Measurements from ENCODE around the gene STARD3. TPM values are rescaled to one million over a fixed set of nuclear protein-coding genes. Genes with fewer than 3 reads are reported as not detected.

Gene STARD3
- total RNA-seq, 1 experiment from 2014 or later = 42.9 TPM

GRCh38 chr17:39699818-39700147 lies 62.8 kb downstream of the STARD3 start, which contains the start of gene ERBB2:
TSS of gene ERBB2 (plus strand) at chr17:39700064. CDS start at chr17:39700239, 175 bp downstream.
- Histone ChIP-seq H3K9me3 (ENCODE audit: low read length) (no peaks in the 10 kb centered on the region), H3K27me3 (ENCODE audit: low read length) (no peaks in the 10 kb centered on the region), H3K4me2 (ENCODE audit: low read depth, low read length, poor library complexity, severe bottlenecking) (no peak within 1 kb of the TSS), H3K36me3 (ENCODE audit: insufficient read depth, low read length) (no peaks in the 10 kb centered on the region), H3K27ac (ENCODE audit: low read length) (no peak within 1 kb of the TSS), H4K20me1 (ENCODE audit: insufficient read depth, low read depth, low read length) (no peaks in the 10 kb centered on the region), H3K4me3 (ENCODE audit: low read length) (no peak within 1 kb of the TSS), H2AFZ (ENCODE audit: low read length) (no peak within 1 kb of the TSS), H3K79me2 (ENCODE audit: low read length) (no peaks in the 10 kb centered on the region), H3K9me2 (replicated peaks; ENCODE audit: insufficient read depth, low read length) (no peaks in the 10 kb centered on the region), H3K4me1 (ENCODE audit: low read length) (no peaks in the 10 kb centered on the region), H3K9ac (ENCODE audit: low read length) (no peak within 1 kb of the TSS)
- DNase-seq = no peak

GRCh38 chr17:39700148-39700987 lies 63.4 kb downstream of the STARD3 start:
- Histone ChIP-seq H3K4me2 (ENCODE audit: low read depth, low read length, poor library complexity, severe bottlenecking) (no peak overlapping the region), H3K4me3 (ENCODE audit: low read length) (no peak overlapping the region), H3K36me3 (ENCODE audit: insufficient read depth, low read length) (no peaks in the 10 kb centered on the region), H2AFZ (ENCODE audit: low read length) (no peak overlapping the region), H3K9ac (ENCODE audit: low read length) (no peak overlapping the region), H3K4me1 (ENCODE audit: low read length) (no peaks in the 10 kb centered on the region), H3K9me3 (ENCODE audit: low read length) (no peaks in the 10 kb centered on the region), H3K9me2 (replicated peaks; ENCODE audit: insufficient read depth, low read length) (no peaks in the 10 kb centered on the region), H3K27ac (ENCODE audit: low read length) (no peak overlapping the region), H3K79me2 (ENCODE audit: low read length) (no peaks in the 10 kb centered on the region), H4K20me1 (ENCODE audit: insufficient read depth, low read depth, low read length) (no peaks in the 10 kb centered on the region), H3K27me3 (ENCODE audit: low read length) (no peaks in the 10 kb centered on the region)
- no peak for DNase-seq

- H3K4me2 ChIP-seq (ENCODE audit: low read depth, low read length, poor library complexity, severe bottlenecking) = no peak overlapping the region
- no peaks in the 10 kb centered on the region for H3K4me1 ChIP-seq (ENCODE audit: low read length)
- no peak overlapping the region for H3K27ac ChIP-seq (ENCODE audit: low read length)
- DNase-seq = no peak
- no peaks in the 10 kb centered on the region for H4K20me1 ChIP-seq (ENCODE audit: insufficient read depth, low read depth, low read length)
- H2AFZ ChIP-seq (ENCODE audit: low read length) = no peak overlapping the region
- H3K27me3 ChIP-seq (ENCODE audit: low read length) = no peaks in the 10 kb centered on the region
- no peak overlapping the region for H3K9ac ChIP-seq (ENCODE audit: low read length)
- H3K9me2 ChIP-seq (replicated peaks; ENCODE audit: insufficient read depth, low read length) = no peaks in the 10 kb centered on the region
- no peak overlapping the region for H3K4me3 ChIP-seq (ENCODE audit: low read length)
- H3K9me3 ChIP-seq (ENCODE audit: low read length) = no peaks in the 10 kb centered on the region
- no peaks in the 10 kb centered on the region for H3K79me2 ChIP-seq (ENCODE audit: low read length)
- no peaks in the 10 kb centered on the region for H3K36me3 ChIP-seq (ENCODE audit: insufficient read depth, low read length)
Measured at GRCh38 chr17:39701012-39701783, 64.3 kb downstream of the STARD3 start.

GRCh38 chr17:39701784-39702422 lies 65.0 kb downstream of the STARD3 start:
- Histone ChIP-seq H3K36me3 (ENCODE audit: insufficient read depth, low read length) (no peaks in the 10 kb centered on the region), H3K4me1 (ENCODE audit: low read length) (no peaks in the 10 kb centered on the region), H3K9me2 (replicated peaks; ENCODE audit: insufficient read depth, low read length) (no peaks in the 10 kb centered on the region), H3K79me2 (ENCODE audit: low read length) (no peaks in the 10 kb centered on the region), H3K27me3 (ENCODE audit: low read length) (no peaks in the 10 kb centered on the region), H3K9ac (ENCODE audit: low read length) (no peak overlapping the region), H3K27ac (ENCODE audit: low read length) (no peak overlapping the region), H2AFZ (ENCODE audit: low read length) (no peak overlapping the region), H3K4me2 (ENCODE audit: low read depth, low read length, poor library complexity, severe bottlenecking) (no peak overlapping the region), H4K20me1 (ENCODE audit: insufficient read depth, low read depth, low read length) (no peaks in the 10 kb centered on the region), H3K9me3 (ENCODE audit: low read length) (no peaks in the 10 kb centered on the region), H3K4me3 (ENCODE audit: low read length) (no peak overlapping the region)
- DNase-seq = no peak

- Histone ChIP-seq H3K4me3 (ENCODE audit: low read length) (no peak overlapping the region), H3K27me3 (ENCODE audit: low read length) (no peaks in the 10 kb centered on the region), H3K79me2 (ENCODE audit: low read length) (no peaks in the 10 kb centered on the region), H3K27ac (ENCODE audit: low read length) (no peak overlapping the region), H3K4me1 (ENCODE audit: low read length) (no peaks in the 10 kb centered on the region), H3K36me3 (ENCODE audit: insufficient read depth, low read length) (no peaks in the 10 kb centered on the region), H3K4me2 (ENCODE audit: low read depth, low read length, poor library complexity, severe bottlenecking) (no peak overlapping the region), H4K20me1 (ENCODE audit: insufficient read depth, low read depth, low read length) (no peaks in the 10 kb centered on the region), H3K9me3 (ENCODE audit: low read length) (no peaks in the 10 kb centered on the region), H2AFZ (ENCODE audit: low read length) (no peak overlapping the region), H3K9me2 (replicated peaks; ENCODE audit: insufficient read depth, low read length) (no peaks in the 10 kb centered on the region), H3K9ac (ENCODE audit: low read length) (no peak overlapping the region)
- DNase-seq = no peak
Measured at GRCh38 chr17:39702901-39703893, 66.3 kb downstream of the STARD3 start.

GRCh38 chr17:39703913-39704312 lies 67.0 kb downstream of the STARD3 start:
- Histone ChIP-seq H3K9ac (ENCODE audit: low read length) (no peak overlapping the region), H3K27me3 (ENCODE audit: low read length) (no peaks in the 10 kb centered on the region), H3K79me2 (ENCODE audit: low read length) (no peaks in the 10 kb centered on the region), H3K4me3 (ENCODE audit: low read length) (no peak overlapping the region), H3K9me2 (replicated peaks; ENCODE audit: insufficient read depth, low read length) (no peaks in the 10 kb centered on the region), H3K36me3 (ENCODE audit: insufficient read depth, low read length) (no peaks in the 10 kb centered on the region), H2AFZ (ENCODE audit: low read length) (no peak overlapping the region), H3K27ac (ENCODE audit: low read length) (no peak overlapping the region), H4K20me1 (ENCODE audit: insufficient read depth, low read depth, low read length) (no peaks in the 10 kb centered on the region), H3K9me3 (ENCODE audit: low read length) (no peaks in the 10 kb centered on the region), H3K4me2 (ENCODE audit: low read depth, low read length, poor library complexity, severe bottlenecking) (no peak overlapping the region), H3K4me1 (ENCODE audit: low read length) (peaks cover 3% of the 10 kb centered on the region)
- no peak for DNase-seq

GRCh38 chr17:39704821-39705551 lies 68.0 kb downstream of the STARD3 start:
- H3K4me3 ChIP-seq (ENCODE audit: low read length) = no peak overlapping the region
- no peaks in the 10 kb centered on the region for H3K36me3 ChIP-seq (ENCODE audit: insufficient read depth, low read length)
- H3K27ac ChIP-seq (ENCODE audit: low read length) = no peak overlapping the region
- H3K4me1 ChIP-seq (ENCODE audit: low read length) = peaks cover 7% of the 10 kb centered on the region
- H3K9me2 ChIP-seq (replicated peaks; ENCODE audit: insufficient read depth, low read length) = no peaks in the 10 kb centered on the region
- H3K4me2 ChIP-seq (ENCODE audit: low read depth, low read length, poor library complexity, severe bottlenecking) = no peak overlapping the region
- H2AFZ ChIP-seq (ENCODE audit: low read length) = no peak overlapping the region
- H3K9ac ChIP-seq (ENCODE audit: low read length) = no peak overlapping the region
- H3K9me3 ChIP-seq (ENCODE audit: low read length) = no peaks in the 10 kb centered on the region
- no peaks in the 10 kb centered on the region for H4K20me1 ChIP-seq (ENCODE audit: insufficient read depth, low read depth, low read length)
- DNase-seq = no peak
- H3K79me2 ChIP-seq (ENCODE audit: low read length) = no peaks in the 10 kb centered on the region
- no peaks in the 10 kb centered on the region for H3K27me3 ChIP-seq (ENCODE audit: low read length)
